ENCODE data around the gene PDLIM3.

DNA sequence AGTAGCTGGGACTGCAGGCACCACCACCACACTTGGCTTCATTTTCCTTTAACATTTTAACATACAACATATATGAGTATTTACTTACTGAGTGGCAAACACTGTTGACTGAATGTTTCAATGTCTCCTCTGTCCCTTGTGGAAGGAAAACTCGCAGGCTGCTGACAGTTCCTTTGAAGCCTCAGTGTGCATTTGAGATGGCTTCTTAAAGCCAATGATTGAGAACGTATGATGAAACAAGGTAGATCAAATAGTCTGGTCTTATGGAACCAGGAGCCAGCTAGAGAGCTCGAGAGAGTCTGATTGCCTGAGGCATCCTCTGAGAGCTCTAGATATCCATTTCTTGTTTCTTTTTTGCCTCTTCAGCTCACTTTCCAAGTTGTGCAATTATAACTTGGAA is 43.0 kb upstream of the PDLIM3 start:
- TF ChIP-seq, protein P1, sequence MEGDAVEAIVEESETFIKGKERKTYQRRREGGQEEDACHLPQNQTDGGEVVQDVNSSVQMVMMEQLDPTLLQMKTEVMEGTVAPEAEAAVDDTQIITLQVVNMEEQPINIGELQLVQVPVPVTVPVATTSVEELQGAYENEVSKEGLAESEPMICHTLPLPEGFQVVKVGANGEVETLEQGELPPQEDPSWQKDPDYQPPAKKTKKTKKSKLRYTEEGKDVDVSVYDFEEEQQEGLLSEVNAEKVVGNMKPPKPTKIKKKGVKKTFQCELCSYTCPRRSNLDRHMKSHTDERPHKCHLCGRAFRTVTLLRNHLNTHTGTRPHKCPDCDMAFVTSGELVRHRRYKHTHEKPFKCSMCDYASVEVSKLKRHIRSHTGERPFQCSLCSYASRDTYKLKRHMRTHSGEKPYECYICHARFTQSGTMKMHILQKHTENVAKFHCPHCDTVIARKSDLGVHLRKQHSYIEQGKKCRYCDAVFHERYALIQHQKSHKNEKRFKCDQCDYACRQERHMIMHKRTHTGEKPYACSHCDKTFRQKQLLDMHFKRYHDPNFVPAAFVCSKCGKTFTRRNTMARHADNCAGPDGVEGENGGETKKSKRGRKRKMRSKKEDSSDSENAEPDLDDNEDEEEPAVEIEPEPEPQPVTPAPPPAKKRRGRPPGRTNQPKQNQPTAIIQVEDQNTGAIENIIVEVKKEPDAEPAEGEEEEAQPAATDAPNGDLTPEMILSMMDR (optimal IDR thresholded peaks at IDR 0.05 in 1 of 3, IDR thresholded peaks at IDR 0.05 in 1 of 3, conservative IDR thresholded peaks at IDR 0.05 in 1 of 3; ENCODE audit: extremely low read depth in 1 of 3, insufficient read depth in 2 of 3, low read length in 3 of 3) = no peak
- no peak for TF ChIP-seq EZH2 (IDR thresholded peaks at IDR 0.05; ENCODE audit: low read length)

Data from keratinocyte (primary cell).